Skin of body (tissue), 2 donors: ENCODE data around the gene MAJIN. TPM values are rescaled to one million over a fixed set of nuclear protein-coding genes. Genes with fewer than 3 reads are reported as not detected.
"Not testable (repeated sequence)": the region's sequence is repeated elsewhere in the genome, so short reads cannot be mapped to it uniquely, and the experiment has no call there.

Source experiments
- DNase-seq: peaks from one replicate; lab custom pipeline; 2025; lab: John Stamatoyannopoulos, UW
- total RNA-seq: library from RNA; depleted of rRNA; stranded (reverse); fragments of >200 nt; gene quantifications from one replicate; pipeline ENCODE4 v1.2.3, GENCODE V29; 2014

The MAJIN gene, protein sequence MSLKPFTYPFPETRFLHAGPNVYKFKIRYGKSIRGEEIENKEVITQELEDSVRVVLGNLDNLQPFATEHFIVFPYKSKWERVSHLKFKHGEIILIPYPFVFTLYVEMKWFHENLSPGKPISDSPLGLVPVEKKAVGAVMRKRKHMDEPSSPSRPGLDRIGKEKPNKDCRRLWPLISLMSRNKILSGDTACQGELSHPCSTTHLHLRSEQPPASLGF
- total RNA-seq, result not detected

- DNase-seq, result peak; percentile 39
Measured at GRCh38 chr11:64971421-64972233, at the start of gene MAJIN. TSS of gene MAJIN (minus strand) at chr11:64972108. CDS start at chr11:64959405, 12,703 bp downstream.

- no peak for DNase-seq
Measured at GRCh38 chr11:65021509-65021908, 49.6 kb upstream of the MAJIN start.

- no peak for DNase-seq
Measured at GRCh38 chr11:65021003-65021402, 49.1 kb upstream of the MAJIN start.

DNA sequence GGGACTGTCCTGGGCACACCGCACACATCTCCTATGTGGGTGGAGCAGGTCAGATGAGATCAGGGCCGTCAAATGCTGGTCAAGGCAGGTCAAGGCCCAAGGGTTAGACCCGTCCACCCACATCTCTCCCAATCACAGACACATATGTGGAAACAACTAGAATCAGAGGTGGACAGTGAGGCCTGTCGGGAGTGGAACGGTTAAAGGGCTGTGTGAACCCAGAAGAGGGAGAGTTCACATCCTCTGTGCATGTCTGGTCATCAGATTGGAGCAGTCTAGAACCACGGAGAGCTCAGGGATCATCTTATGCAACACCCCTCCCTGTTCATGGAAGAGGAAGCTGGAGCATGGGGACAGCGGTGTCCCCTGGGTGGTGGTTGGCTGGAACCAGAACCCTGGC, 47.9 kb upstream of the MAJIN start:
- no peak for DNase-seq

DNA sequence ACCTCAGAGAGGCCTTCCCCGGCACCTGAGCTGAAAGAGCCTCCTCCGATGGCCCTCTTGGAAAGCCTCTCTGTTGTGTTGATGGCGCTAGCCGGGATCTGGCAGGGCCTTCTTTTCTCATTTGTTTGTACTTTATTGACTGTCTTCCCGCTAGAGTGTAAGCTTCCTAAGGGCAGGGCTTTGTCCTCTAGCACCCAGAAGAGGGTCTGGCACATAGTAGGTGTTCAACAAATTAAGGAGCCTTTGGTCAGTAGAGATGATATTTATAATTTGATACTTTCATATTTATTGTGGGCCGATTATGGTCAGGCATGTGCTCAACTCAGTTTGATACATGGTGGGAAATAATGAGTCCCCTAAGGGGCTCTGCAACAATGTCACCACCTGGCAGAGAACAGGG, 46.0 kb upstream of the MAJIN start:
- no peak for DNase-seq

GRCh38 chr11:65016705-65017104, 44.8 kb upstream of the MAJIN start:
- DNase-seq, result no peak

DNA sequence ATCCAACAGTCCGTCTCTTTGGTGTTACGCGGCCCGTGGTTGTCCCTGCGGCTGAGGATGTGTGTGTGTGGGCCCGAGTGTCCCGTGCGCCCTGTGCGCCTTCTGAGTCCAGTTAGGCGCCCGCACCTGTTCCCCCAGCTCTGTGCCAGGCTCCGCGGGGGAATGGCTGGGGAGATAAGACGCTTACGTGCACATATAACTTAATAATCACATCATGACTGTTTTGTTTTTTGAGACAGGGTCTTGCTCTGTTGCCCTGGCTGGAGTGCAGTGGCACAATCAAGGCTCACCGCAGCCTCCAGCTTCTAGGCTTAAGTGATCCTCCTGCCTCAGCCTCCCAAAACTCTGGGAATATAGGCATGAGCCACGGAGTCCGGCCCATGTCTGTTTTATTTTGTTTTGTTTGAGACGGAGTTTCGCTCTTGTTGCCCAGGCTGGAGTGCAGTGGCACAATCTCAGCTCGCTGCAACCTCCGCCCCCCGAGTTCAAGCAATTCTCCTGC, 42.9 kb upstream of the MAJIN start:
- DNase-seq, result peak; percentile 20

DNA sequence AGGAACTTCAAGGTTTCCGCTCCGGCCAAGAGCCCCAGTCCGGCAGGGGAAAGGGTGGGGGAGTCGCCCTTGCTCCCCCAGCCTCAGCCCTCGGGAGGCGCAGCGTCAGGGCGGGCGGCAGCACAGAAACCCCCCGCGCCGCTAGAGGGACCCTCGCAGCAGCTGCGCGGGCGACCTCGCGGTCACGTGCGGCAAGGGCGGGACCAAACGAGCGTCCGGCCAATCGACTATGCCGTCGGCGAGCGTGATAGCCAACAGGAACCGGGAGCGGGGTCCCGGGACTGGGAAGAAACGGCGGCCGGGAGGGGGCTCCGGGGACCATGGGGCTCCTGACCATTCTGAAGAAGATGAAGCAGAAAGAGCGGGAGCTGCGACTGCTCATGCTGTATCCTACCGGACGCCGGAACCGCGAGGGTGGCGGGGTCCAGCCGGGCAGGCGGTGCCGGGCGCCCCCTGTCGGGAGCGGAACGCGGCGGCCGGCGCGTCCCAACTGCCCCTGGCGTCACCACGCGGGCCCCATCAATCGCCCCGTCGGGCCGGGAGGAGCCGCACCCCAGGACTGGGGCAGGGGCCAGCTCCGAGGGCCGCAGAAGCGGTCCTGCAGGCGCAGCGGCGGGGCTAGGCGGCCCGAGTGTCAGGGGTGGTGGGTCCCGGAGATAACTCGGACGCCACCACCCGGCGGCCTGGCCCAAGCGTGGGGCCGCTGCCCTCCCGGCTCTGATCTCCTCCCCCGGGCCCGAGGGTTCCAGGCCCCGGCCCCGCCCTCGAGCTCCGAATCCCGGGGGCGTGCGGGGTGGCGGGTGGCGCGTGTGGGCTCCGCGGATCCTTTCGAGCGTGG, 42.2 kb upstream of the MAJIN start, which contains the start of gene ARL2:
TSS of gene ARL2 (plus strand) at position 273 of the 838 bp plus-strand sequence. CDS start at position 321, 48 bp downstream.
- peak; percentile 88 for DNase-seq

GRCh38 chr11:65013130-65013887, 41.4 kb upstream of the MAJIN start:
- DNase-seq, result peak; percentile 93

DNA sequence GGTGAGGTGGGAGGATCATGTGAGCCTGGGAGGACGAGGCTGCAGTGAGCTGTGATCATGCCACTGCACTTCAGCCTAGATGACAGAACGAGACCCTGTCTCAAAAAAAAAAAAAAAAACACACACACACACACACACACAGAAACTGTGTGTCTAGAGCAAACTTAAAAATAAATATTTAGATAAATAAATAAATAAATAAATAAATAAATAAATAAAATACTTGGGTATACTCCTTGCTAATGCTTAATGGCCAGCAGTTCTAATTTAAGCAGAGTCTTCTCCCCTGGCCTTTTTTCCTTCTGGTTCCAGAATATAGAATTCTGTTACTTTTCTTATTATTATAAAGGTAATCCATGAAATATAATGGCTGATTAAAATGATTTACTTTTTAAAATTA, 37.0 kb upstream of the MAJIN start:
- DNase-seq, result no peak

- DNase-seq, result no peak
Measured at GRCh38 chr11:65008016-65008415, 36.1 kb upstream of the MAJIN start.

- not testable (repeated sequence) for DNase-seq
Measured at GRCh38 chr11:65003968-65004367, 32.1 kb upstream of the MAJIN start.

- DNase-seq, result no peak
Measured at GRCh38 chr11:65003282-65003681, 31.4 kb upstream of the MAJIN start.

DNA sequence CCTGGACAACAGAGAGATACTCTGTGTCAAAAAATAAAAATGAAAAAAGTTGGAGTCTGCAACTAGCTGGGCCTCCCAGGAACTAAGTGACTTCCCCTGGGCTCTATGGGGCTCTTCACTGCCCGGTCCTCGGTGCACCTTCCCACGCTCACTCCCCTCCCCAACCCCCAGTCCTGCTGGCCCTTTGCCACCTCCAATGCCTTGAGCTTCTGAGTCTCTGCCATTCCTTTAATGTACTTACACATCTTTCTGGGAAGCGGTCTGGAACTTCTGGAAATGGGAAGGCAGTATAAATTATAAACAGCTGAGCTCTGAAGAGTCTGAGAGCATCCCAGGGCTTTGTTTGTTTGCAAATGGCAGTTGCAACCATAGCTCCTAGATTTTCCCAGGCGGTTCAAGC, 30.8 kb upstream of the MAJIN start:
- no peak for DNase-seq

DNA sequence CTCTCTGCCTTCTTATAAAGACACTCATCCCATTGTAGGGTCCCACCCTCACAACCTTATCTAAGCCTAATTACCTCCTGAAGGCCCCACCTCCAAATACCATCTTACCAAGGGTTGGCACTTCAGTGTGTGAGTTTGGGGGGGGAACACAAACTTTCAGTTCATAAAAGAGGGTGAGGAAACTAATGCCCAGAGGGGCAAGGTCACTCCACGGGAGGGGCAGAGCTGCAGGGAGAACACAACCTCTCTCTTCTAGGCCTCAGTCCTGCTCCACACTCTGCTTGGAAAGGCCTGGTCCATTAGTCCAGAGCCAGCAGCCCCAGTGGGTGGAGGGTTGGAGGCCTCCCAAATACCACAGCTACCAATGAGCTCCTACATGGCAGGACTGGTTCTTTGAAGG, 27.6 kb upstream of the MAJIN start:
- no peak for DNase-seq

- no peak for DNase-seq
Measured at GRCh38 chr11:64998690-64999431, 27.0 kb upstream of the MAJIN start.

- no peak for DNase-seq
Measured at GRCh38 chr11:64998141-64998540, 26.2 kb upstream of the MAJIN start.

GRCh38 chr11:64996710-64997380, 24.9 kb upstream of the MAJIN start, which contains the start of gene BATF2:
TSS of gene BATF2 (minus strand) at chr11:64996971. CDS start at chr11:64996914, 57 bp downstream.
- no peak for DNase-seq

GRCh38 chr11:64996327-64996709, 24.4 kb upstream of the MAJIN start:
- DNase-seq, result no peak

DNA sequence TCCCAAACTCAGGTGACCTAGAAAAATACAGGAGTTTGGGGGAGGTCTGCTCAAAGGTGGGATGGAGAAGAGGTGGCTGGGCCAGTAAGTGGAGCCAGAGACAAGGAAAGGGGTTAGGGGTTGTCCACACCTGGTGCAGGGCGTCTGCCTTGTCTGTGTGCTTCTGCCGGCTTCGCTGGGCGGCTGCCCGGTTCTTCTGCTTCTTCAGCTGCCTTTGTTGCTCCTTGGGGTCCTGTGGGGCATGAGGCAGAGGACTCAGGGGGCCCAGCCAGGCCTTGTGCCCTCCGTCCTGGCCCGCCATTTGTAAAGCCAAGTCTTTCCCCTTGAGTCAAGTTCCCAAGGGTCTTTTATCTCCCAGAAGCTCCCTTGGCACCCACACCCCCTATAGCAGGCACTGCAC, 22.4 kb upstream of the MAJIN start:
- DNase-seq, result no peak
